Stimulated activated CD4-positive, alpha-beta T cell treated with anti-CD3 and anti-CD28 coated beads, Interleukin-4, amount 100 ng/mL, for 4 hours (primary cell): ENCODE results near the gene TPBGL.

Experiments
- DNase-seq, 2 experiments: peaks; one replicate each; pipeline ENCODE4 v3.0.0-alpha.2; 2020

The TPBGL gene

GRCh38 chr11:75240311-75241035 lies at the start of gene TPBGL:
Gene TPBGL, plus strand, starts transcription at chr11:75240774. Its CDS starts 276 bp downstream, at chr11:75241050.
- DNase-seq: peak; percentile 36 to 58

GRCh38 chr11:75191330-75191717 lies 49.2 kb upstream of the TPBGL start:
- DNase-seq: no peak

- no peak for DNase-seq
These were observed 47.3 kb upstream of the TPBGL start for GRCh38 chr11:75193271-75193670.

- DNase-seq: no peak
These were observed 46.9 kb upstream of the TPBGL start for GRCh38 chr11:75193711-75194110.

GRCh38 chr11:75194147-75194546 lies 46.4 kb upstream of the TPBGL start:
- DNase-seq: no peak

GRCh38 chr11:75195167-75195962 lies 45.2 kb upstream of the TPBGL start:
- no peak for DNase-seq

- DNase-seq: no peak
These were observed 44.1 kb upstream of the TPBGL start for GRCh38 chr11:75196426-75196825.

GRCh38 chr11:75197512-75198277 lies 42.9 kb upstream of the TPBGL start:
- no peak for DNase-seq

GRCh38 chr11:75198278-75198973 lies 42.1 kb upstream of the TPBGL start:
- no peak for DNase-seq

GRCh38 chr11:75199412-75199955 lies 41.1 kb upstream of the TPBGL start:
- no peak for DNase-seq

GRCh38 chr11:75200051-75200450 lies 40.5 kb upstream of the TPBGL start:
- no peak for DNase-seq

- no peak for DNase-seq
These were observed 40.0 kb upstream of the TPBGL start for GRCh38 chr11:75200531-75200930.

GRCh38 chr11:75201771-75202170 lies 38.8 kb upstream of the TPBGL start:
- no peak for DNase-seq

- no peak for DNase-seq
These were observed 38.4 kb upstream of the TPBGL start for GRCh38 chr11:75202195-75202594.

- no peak for DNase-seq
These were observed 37.4 kb upstream of the TPBGL start for GRCh38 chr11:75203138-75203537.

- DNase-seq: no peak
These were observed 36.9 kb upstream of the TPBGL start for GRCh38 chr11:75203641-75204011.

- DNase-seq: no peak
These were observed 36.4 kb upstream of the TPBGL start for GRCh38 chr11:75204012-75204674.

- DNase-seq: peak; percentile 67 to 81
These were observed 35.6 kb upstream of the TPBGL start for GRCh38 chr11:75204685-75205563.

- DNase-seq: no peak
These were observed 35.0 kb upstream of the TPBGL start for GRCh38 chr11:75205564-75206020.

GRCh38 chr11:75208446-75208845 lies 32.1 kb upstream of the TPBGL start:
- DNase-seq: no peak

- no peak for DNase-seq
These were observed 28.2 kb upstream of the TPBGL start for GRCh38 chr11:75212411-75212810.
